ENCODE measurements around the gene STARD5. TPM values are rescaled to one million over a fixed set of nuclear protein-coding genes. Genes with fewer than 3 reads are reported as not detected.

Gene STARD5
- total and polyA plus RNA-seq, 2 of the 8 experiments (the other 6 are each of a cell fraction or from before 2014, with no cell fraction given): 5.5 to 10.4 TPM

DNA sequence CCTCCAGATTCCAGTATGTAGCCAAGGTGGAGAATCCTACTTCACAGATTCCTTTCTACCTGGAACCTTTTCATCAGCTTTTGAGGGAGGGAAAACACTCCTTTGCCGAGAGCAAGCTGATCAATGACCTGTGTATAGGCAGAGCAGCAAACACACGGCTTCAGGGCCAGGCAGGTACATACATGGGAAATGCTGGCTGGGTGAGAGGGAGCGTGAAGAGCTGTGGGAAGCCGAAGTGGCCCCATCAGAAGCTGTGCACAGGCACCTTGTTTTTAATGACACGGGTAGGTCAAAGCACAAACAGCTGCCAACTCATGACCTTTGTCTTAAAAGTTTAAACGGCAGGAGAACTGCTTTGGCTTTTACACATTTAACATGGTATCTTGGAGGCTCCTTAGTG, 25.3 kb downstream of the STARD5 start:
- CTCF ChIA-PET (ENCODE audit: partially characterized antibody): interaction anchor here (1.0 to 1.5 kb wide), 4 partner anchors 19 to 142 kb away, joined by 3 read pairs; no protein-coding TSS in a partner anchor

More for the DNA sequence above, 25.3 kb downstream of the STARD5 start:
- no peak overlapping the region for H2BK15ac ChIP-seq (ENCODE audit: low read length)
- H3K14ac ChIP-seq (ENCODE audit: insufficient read length): no peak overlapping the region
- no peaks in the 10 kb centered on the region for H4K20me1 ChIP-seq (replicated peaks in 1 of 2; ENCODE audit: control insufficient read depth in 1 of 2, insufficient read depth in 2 of 2, low read length in 2 of 2)
- WGBS, 2 experiments (ENCODE audit: extremely low coverage in 1 of 2, insufficient coverage in 1 of 2, insufficient read length in 1 of 2, insufficient replicate concordance in 2 of 2, low coverage in 1 of 2, low lambda C conversion rate in 2 of 2, missing lambda C conversion rate in 1 of 2): 84% methylated on average over 6 of the region's 6 CpGs; no CpG with 5 or more reads in 1 of the 2 experiments
- no peaks in the 10 kb centered on the region; a peak in 1 of 7 replicates for H3K27me3 ChIP-seq (replicated peaks in 1 of 4; ENCODE audit: control insufficient read depth in 3 of 4, extremely low read depth in 1 of 4, insufficient read depth in 3 of 4, low read length in 3 of 4)
- no peak for FAIRE-seq
- no peak overlapping the region for H4K8ac ChIP-seq (ENCODE audit: extremely low read depth, insufficient read depth, low read length)
- H3K4me3 ChIP-seq (ENCODE audit: extremely low read depth in 1 of 4, insufficient read depth in 2 of 4, low read depth in 3 of 4, low read length in 4 of 4): no peak overlapping the region
- H2AFZ ChIP-seq (ENCODE audit: low read length): no peak overlapping the region
- DNase-seq (ENCODE audit: low read depth in 1 of 2, low spot score in 2 of 2): no peak
- H3K4me2 ChIP-seq (ENCODE audit: insufficient read depth in 1 of 2, low read depth in 2 of 2, low read length in 2 of 2): no peak overlapping the region
- H4K91ac ChIP-seq (replicated peaks; ENCODE audit: insufficient read length, low read length): no peak overlapping the region
- H2BK120ac ChIP-seq (replicated peaks; ENCODE audit: low read depth, low read length): no peak overlapping the region
- H2BK12ac ChIP-seq (ENCODE audit: low read depth, low read length): no peak overlapping the region
- H3K56ac ChIP-seq (replicated peaks; ENCODE audit: insufficient read length, low read depth, low read length): no peak overlapping the region
- H3K27ac ChIP-seq (ENCODE audit: low read depth, low read length): no peak overlapping the region
- no peak overlapping the region for H2BK20ac ChIP-seq (ENCODE audit: low read length)
- TF ChIP-seq RNF2 (IDR thresholded peaks at IDR 0.05; ENCODE audit: borderline replicate concordance, low read depth, low read length, missing control alignments, poor library complexity, severe bottlenecking): no peak
- TF ChIP-seq JUND (IDR thresholded peaks at IDR 0.05; ENCODE audit: low read length): no peak
- TF ChIP-seq SUZ12 (IDR thresholded peaks at IDR 0.05; ENCODE audit: low read length): no peak
- no peak for TF ChIP-seq TCF12 (IDR thresholded peaks at IDR 0.05; ENCODE audit: low read depth, low read length)
- no peak for TF ChIP-seq HDAC2 (IDR thresholded peaks at IDR 0.05; ENCODE audit: borderline replicate concordance in 1 of 2, low read depth in 2 of 2, low read length in 2 of 2)
- H3K4ac ChIP-seq (replicated peaks; ENCODE audit: insufficient read length, low read depth, low read length): no peak overlapping the region
- no peaks in the 10 kb centered on the region for H3K23me2 ChIP-seq (ENCODE audit: low read depth, low read length)
- H3K18ac ChIP-seq (ENCODE audit: extremely low read depth, low read length): no peak overlapping the region
- no peak overlapping the region for H2AK5ac ChIP-seq (ENCODE audit: low read depth, low read length)
- H3K79me1 ChIP-seq (ENCODE audit: low read depth, low read length): no peaks in the 10 kb centered on the region
- H4K5ac ChIP-seq (ENCODE audit: insufficient read length, low read depth, low read length): no peak overlapping the region
- no peak overlapping the region for H2BK5ac ChIP-seq (ENCODE audit: low read depth, low read length)
- POLR2A ChIA-PET (ENCODE audit: partially characterized antibody): no interaction called here
- H3K9me3 ChIP-seq (ENCODE audit: insufficient read depth in 2 of 2, low read depth in 1 of 2, low read length in 1 of 2): no peaks in the 10 kb centered on the region
- H3K23ac ChIP-seq (ENCODE audit: insufficient read length): no peak overlapping the region
- H3K9ac ChIP-seq (replicated peaks in 1 of 4; ENCODE audit: extremely low read depth in 1 of 4, low read depth in 3 of 4, low read length in 3 of 4): no peak overlapping the region
- peaks cover 4 to 16% (median 12%) of the 10 kb centered on the region in 4 experiments for H3K4me1 ChIP-seq (replicated peaks in 1 of 4; ENCODE audit: control insufficient read depth in 3 of 4, insufficient read depth in 4 of 4, low read length in 3 of 4)
- H3K36me3 ChIP-seq (ENCODE audit: control insufficient read depth in 2 of 4, insufficient read depth in 4 of 4, low read length in 3 of 4): no peaks in the 10 kb centered on the region
- no peaks in the 10 kb centered on the region for H3K79me2 ChIP-seq (ENCODE audit: control insufficient read depth in 1 of 2, insufficient read depth in 2 of 2, low read length in 2 of 2)

Measured in H1 (cell line).